ENCODE results near the gene ADAMTS20. TPM values are rescaled to one million over a fixed set of nuclear protein-coding genes. Genes with fewer than 3 reads are reported as not detected.
A peak's percentile ranks its signal among the peaks of the same experiment; 100 is the strongest.

ADAMTS20 gene
- total RNA-seq, 3 donors from 2014 or later = not detected

DNA sequence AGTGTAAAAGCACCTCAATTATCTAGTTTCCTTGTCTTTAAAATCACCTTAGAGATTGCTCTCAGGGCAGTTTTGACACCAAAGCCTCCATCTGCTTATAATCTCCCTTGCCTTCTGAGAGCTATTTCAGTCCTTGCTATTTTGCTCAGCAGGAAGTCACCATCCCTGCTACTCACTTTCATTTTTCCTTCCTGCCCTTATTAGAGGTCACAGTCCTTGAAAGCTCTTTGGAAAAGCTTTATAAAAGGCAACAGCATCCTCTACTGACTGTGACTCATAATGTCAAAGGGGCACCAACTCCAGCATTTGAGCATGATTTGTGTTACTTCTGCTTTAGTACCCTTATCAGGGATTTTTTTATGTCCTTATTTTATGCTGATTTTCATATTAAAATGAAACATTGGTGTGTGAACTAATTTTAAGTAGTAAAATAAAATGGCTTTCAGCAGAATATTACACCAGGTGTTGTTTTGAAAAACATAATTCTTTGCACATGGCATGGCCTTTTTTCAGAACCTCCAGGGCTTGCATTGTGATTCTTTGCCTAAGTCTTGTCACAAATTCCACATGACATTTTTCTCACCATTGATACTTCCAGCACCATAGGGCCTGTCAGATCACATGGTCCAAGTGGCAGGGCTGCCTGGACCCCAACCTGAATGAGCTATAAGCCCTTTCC, 213.0 kb downstream of the ADAMTS20 start:
- no peak overlapping the region for H3K4me3 ChIP-seq
- no peaks in the 10 kb centered on the region for H3K36me3 ChIP-seq
- no peaks in the 10 kb centered on the region for H3K9me3 ChIP-seq
- no peaks in the 10 kb centered on the region for H3K27me3 ChIP-seq
- no peak overlapping the region for H3K27ac ChIP-seq
- intact Hi-C loops (cut with DNase I; ENCODE audit: low total_unique reads) = no loop called here
- no peak for TF ChIP-seq POLR2A (IDR thresholded peaks at IDR 0.05)
- peak in 1 of 3 donors; percentile 40 for TF ChIP-seq POLR2AphosphoS5 (IDR thresholded peaks at IDR 0.05)
- TF ChIP-seq, protein P1, sequence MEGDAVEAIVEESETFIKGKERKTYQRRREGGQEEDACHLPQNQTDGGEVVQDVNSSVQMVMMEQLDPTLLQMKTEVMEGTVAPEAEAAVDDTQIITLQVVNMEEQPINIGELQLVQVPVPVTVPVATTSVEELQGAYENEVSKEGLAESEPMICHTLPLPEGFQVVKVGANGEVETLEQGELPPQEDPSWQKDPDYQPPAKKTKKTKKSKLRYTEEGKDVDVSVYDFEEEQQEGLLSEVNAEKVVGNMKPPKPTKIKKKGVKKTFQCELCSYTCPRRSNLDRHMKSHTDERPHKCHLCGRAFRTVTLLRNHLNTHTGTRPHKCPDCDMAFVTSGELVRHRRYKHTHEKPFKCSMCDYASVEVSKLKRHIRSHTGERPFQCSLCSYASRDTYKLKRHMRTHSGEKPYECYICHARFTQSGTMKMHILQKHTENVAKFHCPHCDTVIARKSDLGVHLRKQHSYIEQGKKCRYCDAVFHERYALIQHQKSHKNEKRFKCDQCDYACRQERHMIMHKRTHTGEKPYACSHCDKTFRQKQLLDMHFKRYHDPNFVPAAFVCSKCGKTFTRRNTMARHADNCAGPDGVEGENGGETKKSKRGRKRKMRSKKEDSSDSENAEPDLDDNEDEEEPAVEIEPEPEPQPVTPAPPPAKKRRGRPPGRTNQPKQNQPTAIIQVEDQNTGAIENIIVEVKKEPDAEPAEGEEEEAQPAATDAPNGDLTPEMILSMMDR (IDR thresholded peaks at IDR 0.05) = peak in 2 of 3 donors; percentile 44 to 53
- DNase-seq (ENCODE audit: low spot score in 2 of 2) = no peak
- H3K4me1 ChIP-seq = no peaks in the 10 kb centered on the region

DNA sequence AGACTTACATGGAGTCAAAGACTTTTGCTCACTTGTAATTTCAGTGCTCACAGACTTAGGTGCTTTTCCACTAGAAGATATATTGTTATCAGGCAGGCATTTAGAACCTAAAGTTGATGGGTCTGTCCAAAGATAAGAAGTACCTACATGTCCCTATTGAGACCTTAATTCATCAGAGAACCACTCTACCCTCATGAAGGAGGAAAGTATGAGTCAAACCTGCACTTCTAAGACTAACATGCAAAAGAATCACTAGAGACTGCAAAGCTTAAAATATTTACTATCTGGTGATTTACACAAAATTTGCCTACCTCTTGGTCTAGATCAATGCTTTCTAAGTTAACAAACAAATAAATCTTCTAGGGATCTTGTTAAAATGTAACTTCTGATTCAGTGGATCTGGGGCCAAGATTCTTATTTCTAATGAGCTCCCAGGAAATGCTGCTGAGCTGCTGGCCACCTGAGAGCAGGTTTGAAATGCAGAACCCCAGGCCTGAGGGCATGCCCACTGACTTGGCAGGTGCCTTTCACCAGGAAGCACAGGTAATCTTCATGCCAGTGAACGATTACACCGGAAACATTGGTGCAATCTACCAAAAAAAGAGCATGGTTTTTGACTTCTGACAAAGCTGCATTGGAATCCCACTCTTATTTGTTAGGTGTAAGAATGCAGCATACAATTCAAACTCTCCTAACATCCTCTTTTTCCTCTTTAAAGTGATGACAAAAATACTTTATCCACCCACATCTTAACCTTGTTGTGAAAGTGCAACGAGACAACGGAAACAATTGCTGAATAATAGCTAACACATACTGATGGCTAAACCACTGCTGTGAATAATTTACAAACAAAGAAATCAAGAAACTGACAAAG, 214.2 kb downstream of the ADAMTS20 start:
- intact Hi-C loops (cut with DNase I; ENCODE audit: low total_unique reads) = no loop called here
- H3K27me3 ChIP-seq = no peaks in the 10 kb centered on the region
- no peaks in the 10 kb centered on the region for H3K4me1 ChIP-seq
- no peak overlapping the region for H3K27ac ChIP-seq
- TF ChIP-seq POLR2AphosphoS5 (IDR thresholded peaks at IDR 0.05) (no peak), POLR2A (IDR thresholded peaks at IDR 0.05) (no peak)
- TF ChIP-seq, protein P1 (IDR thresholded peaks at IDR 0.05) = no peak
- no peak overlapping the region for H3K4me3 ChIP-seq
- no peaks in the 10 kb centered on the region for H3K9me3 ChIP-seq
- H3K36me3 ChIP-seq = no peaks in the 10 kb centered on the region
- no peak for DNase-seq (ENCODE audit: low spot score in 2 of 2)

DNA sequence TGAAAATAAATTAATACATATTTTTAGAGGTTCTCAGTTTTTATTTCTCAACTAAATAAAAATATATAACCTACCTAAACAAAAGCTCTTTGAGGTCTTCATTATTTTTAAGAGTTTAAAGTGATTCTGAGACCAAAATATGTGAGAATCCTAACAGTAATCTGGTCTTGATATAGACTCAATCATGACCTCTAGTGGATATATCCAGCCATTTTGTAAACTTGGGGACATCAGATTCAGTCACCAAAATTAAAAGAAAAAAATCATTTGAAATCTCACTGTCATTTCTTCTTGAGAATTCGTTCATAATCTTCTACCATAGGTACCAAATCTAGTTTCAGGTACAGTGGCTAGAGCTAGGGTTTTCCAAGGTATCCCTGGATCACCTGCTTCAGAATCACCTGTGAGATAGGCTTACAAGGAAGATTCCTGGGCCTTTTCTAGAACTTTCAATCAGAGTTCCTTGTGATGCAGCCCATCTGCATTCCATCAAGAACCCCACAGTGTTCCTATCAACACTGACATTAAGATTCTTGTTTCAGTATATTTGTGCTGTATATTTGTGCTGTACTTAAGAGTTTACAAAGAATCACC, 214.9 kb downstream of the ADAMTS20 start:
- no peak for DNase-seq (ENCODE audit: low spot score in 2 of 2)
- no peaks in the 10 kb centered on the region for H3K9me3 ChIP-seq
- H3K36me3 ChIP-seq = no peaks in the 10 kb centered on the region
- TF ChIP-seq POLR2A (IDR thresholded peaks at IDR 0.05) = no peak
- TF ChIP-seq, protein P1 (IDR thresholded peaks at IDR 0.05) = peak in 2 of 3 donors; percentile 35 to 37
- no peak for TF ChIP-seq POLR2AphosphoS5 (IDR thresholded peaks at IDR 0.05)
- H3K27ac ChIP-seq = no peak overlapping the region
- intact Hi-C loops (cut with DNase I; ENCODE audit: low total_unique reads) = no loop called here
- H3K4me3 ChIP-seq = no peak overlapping the region
- no peaks in the 10 kb centered on the region for H3K27me3 ChIP-seq
- H3K4me1 ChIP-seq = no peaks in the 10 kb centered on the region

DNA sequence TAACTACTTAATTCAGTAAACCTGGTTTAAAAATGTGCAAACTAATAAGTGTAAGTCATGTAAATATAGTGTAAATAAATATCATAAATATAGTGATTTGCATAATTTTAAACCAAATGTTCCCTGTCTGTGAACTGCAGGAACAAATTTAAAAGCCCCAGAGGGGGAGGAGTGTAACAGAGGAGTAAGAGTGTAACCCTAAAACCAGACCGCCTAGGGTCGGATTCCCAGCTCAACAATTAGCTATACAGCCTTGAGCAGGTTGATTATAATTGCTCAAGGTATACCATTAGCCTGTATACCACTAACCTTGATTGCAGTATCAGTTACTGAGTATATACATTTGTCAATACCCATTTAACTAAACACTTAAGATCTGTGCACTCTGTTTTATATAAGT, 218.4 kb downstream of the ADAMTS20 start:
- no peaks in the 10 kb centered on the region for H3K36me3 ChIP-seq
- no peaks in the 10 kb centered on the region for H3K27me3 ChIP-seq
- H3K4me1 ChIP-seq = no peaks in the 10 kb centered on the region
- H3K27ac ChIP-seq = no peak overlapping the region
- intact Hi-C loops (cut with DNase I; ENCODE audit: low total_unique reads) = no loop called here
- TF ChIP-seq, protein P1 (IDR thresholded peaks at IDR 0.05) = no peak
- TF ChIP-seq POLR2AphosphoS5 (IDR thresholded peaks at IDR 0.05) (no peak), POLR2A (IDR thresholded peaks at IDR 0.05) (no peak)
- no peaks in the 10 kb centered on the region for H3K9me3 ChIP-seq
- no peak overlapping the region for H3K4me3 ChIP-seq
- DNase-seq (ENCODE audit: low spot score in 2 of 2) = no peak

Measured in breast epithelium (tissue), 4 donors.